ENCODE data around the gene OR10G3. TPM values are rescaled to one million over a fixed set of nuclear protein-coding genes. Genes with fewer than 3 reads are reported as not detected.

Gene OR10G3
- total RNA-seq, 1 experiment from 2014 or later, result not detected

DNA sequence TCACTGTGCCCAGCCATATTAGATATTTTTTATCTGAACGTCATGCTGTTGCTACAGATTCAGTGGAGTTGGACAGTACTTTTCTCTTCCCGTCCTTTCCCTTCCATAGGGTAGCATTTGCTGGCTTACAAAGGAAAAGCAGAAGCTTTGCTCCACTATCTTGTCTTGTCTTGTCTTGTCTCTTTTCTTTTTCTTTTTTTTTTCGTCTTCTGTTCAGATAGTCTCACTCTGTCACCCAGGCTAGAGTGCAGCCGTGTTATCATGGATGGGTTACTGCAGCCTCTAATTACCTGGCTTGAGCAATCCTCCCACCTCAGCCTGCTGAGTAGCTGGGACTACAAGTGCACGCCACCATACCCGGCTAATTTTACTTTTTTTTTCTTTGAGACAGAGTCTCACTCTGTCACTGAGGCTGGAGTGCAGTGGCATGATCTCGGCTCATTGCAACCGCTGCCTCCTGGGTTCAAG lies 21.1 kb downstream of the OR10G3 start:
- Histone ChIP-seq H3K4me2 (ENCODE audit: insufficient read depth, insufficient read length, low read length) (no peak overlapping the region), H3K14ac (ENCODE audit: insufficient read depth, low read length) (no peak overlapping the region), H3K23ac (ENCODE audit: insufficient read length, low read depth, low read length) (no peak overlapping the region), H4K5ac (ENCODE audit: insufficient read length, low read depth, low read length) (no peak overlapping the region), H3K79me1 (ENCODE audit: insufficient read depth, low read depth, low read length, poor library complexity, severe bottlenecking) (no peaks in the 10 kb centered on the region), H2BK5ac (ENCODE audit: insufficient read length, low read length) (no peak overlapping the region), H3K79me2 (ENCODE audit: insufficient read depth, low read length) (no peaks in the 10 kb centered on the region), H3K27ac (ENCODE audit: insufficient read length, low read depth, low read length) (no peak overlapping the region), H2BK20ac (ENCODE audit: low read depth, low read length, poor library complexity, severe bottlenecking) (no peak overlapping the region), H3K9ac (ENCODE audit: extremely low read depth, insufficient read length, low read length) (no peak overlapping the region), H3K27me3 (ENCODE audit: insufficient read depth, low read length) (no peaks in the 10 kb centered on the region), H2BK15ac (ENCODE audit: low read depth, low read length) (peak overlapping the region; percentile 87; the same call in 1 of the 2 replicates), H4K8ac (replicated peaks; ENCODE audit: insufficient read length, low read depth, low read length) (no peak overlapping the region), H3K4ac (ENCODE audit: low read depth, low read length) (peak overlapping the region; percentile 81; the same call in 1 of the 2 replicates), H3K9me3 (ENCODE audit: control insufficient read depth, low read depth, low read length) (no peaks in the 10 kb centered on the region), H3K18ac (ENCODE audit: insufficient read length, low read depth, low read length) (peak overlapping the region; percentile 2), H3K4me1 (ENCODE audit: insufficient read depth, low read length) (peaks cover 5% of the 10 kb centered on the region), H4K91ac (ENCODE audit: insufficient read length, low read depth, low read length) (no peak overlapping the region), H2AK5ac (ENCODE audit: insufficient read length, low read length) (peak overlapping the region; percentile 61), H3K56ac (ENCODE audit: insufficient read length, low read depth, low read length) (no peak overlapping the region), H3T11ph (ENCODE audit: low read length) (no peak overlapping the region), H3K23me2 (ENCODE audit: insufficient read length, low read depth, low read length, poor library complexity, severe bottlenecking) (no peaks in the 10 kb centered on the region), H2AFZ (ENCODE audit: low read length) (no peak overlapping the region), H2BK120ac (ENCODE audit: low read depth, low read length, poor library complexity, severe bottlenecking) (no peak overlapping the region), H2BK12ac (ENCODE audit: insufficient read length, low read depth, low read length) (no peak overlapping the region), H4K20me1 (ENCODE audit: control insufficient read depth, insufficient read depth, insufficient read length) (no peaks in the 10 kb centered on the region)
- Mint-ChIP-seq H3K9me3 (no peaks in the 10 kb centered on the region), H3K27me3 (ENCODE audit: low read depth) (peaks cover 3% of the 10 kb centered on the region), H3K4me3 (0 out of 5 replicates have a peak overlapping the region, but pooled peaks of 1 of the 2 experiments have one; percentile 41), H3K4me1 (peaks cover 28 to 38% of the 10 kb centered on the region in 2 experiments), H3K27ac (peak overlapping the region; percentile 80 to 96 (median 92)), H3K36me3 (ENCODE audit: insufficient read depth in 1 of 3, low read depth in 3 of 3) (no peaks in the 10 kb centered on the region)
- no CpG with 5 or more reads among the region's 8 CpGs for WGBS (ENCODE audit: extremely low coverage, insufficient read length, low lambda C conversion rate)
- TF ChIP-seq, protein P1, sequence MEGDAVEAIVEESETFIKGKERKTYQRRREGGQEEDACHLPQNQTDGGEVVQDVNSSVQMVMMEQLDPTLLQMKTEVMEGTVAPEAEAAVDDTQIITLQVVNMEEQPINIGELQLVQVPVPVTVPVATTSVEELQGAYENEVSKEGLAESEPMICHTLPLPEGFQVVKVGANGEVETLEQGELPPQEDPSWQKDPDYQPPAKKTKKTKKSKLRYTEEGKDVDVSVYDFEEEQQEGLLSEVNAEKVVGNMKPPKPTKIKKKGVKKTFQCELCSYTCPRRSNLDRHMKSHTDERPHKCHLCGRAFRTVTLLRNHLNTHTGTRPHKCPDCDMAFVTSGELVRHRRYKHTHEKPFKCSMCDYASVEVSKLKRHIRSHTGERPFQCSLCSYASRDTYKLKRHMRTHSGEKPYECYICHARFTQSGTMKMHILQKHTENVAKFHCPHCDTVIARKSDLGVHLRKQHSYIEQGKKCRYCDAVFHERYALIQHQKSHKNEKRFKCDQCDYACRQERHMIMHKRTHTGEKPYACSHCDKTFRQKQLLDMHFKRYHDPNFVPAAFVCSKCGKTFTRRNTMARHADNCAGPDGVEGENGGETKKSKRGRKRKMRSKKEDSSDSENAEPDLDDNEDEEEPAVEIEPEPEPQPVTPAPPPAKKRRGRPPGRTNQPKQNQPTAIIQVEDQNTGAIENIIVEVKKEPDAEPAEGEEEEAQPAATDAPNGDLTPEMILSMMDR (conservative IDR thresholded peaks at IDR 0.05), result no peak
- DNase-seq, result no peak

Measured in H9 (cell line).